ENCODE results near the gene HPF1.

DNA sequence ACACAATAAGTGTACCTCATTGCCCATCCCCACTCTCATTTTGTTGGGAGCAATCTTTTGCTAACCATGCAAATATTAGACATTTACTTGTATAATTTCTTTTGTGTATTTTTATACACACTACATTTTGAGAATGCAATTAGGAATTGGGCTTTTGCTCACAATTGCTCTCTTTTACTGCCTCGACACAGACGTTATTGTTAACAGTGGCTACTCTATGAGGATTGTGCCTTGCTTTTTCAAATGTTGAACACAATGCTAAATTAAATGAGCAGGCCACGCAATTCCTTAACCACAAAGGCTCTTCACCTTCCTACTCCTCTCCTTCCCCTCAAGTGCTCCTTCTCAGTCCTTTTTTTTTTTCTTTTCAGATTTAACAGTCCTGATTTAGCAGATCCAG is 42.8 kb upstream of the HPF1 start:
- TF ChIP-seq CTCF (IDR thresholded peaks at IDR 0.05) (no peak), ZFX (IDR thresholded peaks at IDR 0.05; ENCODE audit: borderline replicate concordance) (no peak)
